NCI-H69 (cell line): ENCODE data around the gene PITX3.
"Not testable (repeated sequence)": the region's sequence is repeated elsewhere in the genome, so short reads cannot be mapped to it uniquely, and the experiment has no call there.

Experiments used
- DNase-seq: peaks from one replicate; lab custom pipeline; 2025; lab: John Stamatoyannopoulos, UW

The PITX3 gene

DNA sequence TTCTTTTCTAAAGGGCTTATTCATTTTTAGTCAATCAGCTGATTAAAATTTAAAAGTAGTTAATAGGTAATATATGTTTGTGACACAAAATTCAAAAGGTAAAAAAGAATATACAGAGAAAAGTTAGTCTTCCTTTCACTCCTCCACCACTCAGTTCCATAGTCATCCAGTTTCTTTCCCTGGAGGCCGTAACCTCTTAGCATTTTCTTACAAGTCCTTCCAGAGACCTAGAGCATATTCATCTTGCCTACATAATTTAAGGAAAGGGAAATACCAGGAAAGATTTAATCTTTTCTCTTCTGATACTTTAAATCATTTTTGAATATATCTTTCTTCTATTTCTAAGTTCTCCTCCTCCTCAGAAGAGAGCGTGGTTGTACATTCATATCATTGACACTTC, 14.1 kb upstream of the PITX3 start:
- no peak for DNase-seq

DNA sequence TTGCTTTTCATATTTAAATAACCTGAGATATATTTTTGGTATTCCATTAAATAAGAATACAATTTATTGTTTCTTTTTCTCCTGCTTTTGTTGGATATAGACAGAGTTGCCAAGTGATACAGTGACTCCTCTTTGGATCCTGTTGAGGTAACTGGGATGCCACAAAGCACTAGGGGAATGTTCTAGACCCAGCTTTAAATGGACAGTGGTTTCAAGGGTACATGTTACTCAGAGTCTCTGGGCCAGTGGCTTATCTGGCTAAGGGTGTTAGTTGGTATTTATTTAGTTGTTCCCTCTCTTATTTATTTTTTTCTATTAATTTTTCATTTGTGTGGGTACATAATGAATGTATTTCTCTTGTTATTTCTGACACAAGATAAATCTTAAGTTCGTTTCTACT, 13.1 kb upstream of the PITX3 start:
- DNase-seq, result no peak

- DNase-seq, result not testable (repeated sequence)
These were observed 11.2 kb upstream of the PITX3 start for GRCh38 chr10:102252508-102252907.

- DNase-seq, result no peak
These were observed 6.4 kb upstream of the PITX3 start for GRCh38 chr10:102247734-102248133.

- DNase-seq, result no peak
These were observed 4.9 kb upstream of the PITX3 start for GRCh38 chr10:102246261-102246660.

DNA sequence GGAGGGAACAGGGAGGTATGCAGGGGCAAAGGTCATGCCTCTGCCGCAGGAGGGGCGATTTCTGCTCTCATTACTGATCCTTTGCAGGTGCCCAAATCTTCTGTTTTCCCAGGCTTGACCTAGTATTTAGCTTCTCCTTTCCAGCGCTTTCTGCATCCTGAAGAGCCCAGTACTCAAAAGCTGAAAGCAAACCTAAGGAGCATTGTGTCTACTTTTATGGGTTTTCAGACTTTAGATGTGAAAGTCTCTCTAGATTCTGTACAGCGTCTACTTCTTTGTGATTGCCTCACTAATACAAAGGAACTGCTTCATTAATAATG, 4.6 kb upstream of the PITX3 start:
- no peak for DNase-seq

- DNase-seq, result peak; percentile 99
These were observed 4.0 kb upstream of the PITX3 start, which contains the start of gene GBF1 for GRCh38 chr10:102245082-102245931. GBF1 (plus strand) TSS chr10:102245532; CDS start chr10:102258939, 13,407 bp downstream.

DNA sequence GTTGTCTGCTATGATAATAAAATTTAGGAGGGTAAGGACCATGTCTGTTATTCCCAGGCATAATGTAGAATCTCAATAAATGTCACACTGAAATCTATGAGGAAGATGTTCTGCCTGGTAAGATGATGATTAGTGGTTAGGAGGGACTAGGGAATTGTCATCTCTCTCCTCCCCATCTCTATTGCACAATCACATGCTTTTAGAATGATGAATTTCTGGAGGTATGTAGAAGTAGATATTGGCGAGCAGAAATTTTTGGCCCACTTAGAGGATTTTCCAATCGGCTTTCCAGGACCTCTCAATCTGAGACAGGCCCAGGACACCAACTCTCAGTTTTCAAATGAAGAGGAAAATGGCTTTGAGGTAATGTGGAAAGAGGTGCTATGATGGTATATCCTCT, 2.0 kb upstream of the PITX3 start:
- DNase-seq, result no peak

DNA sequence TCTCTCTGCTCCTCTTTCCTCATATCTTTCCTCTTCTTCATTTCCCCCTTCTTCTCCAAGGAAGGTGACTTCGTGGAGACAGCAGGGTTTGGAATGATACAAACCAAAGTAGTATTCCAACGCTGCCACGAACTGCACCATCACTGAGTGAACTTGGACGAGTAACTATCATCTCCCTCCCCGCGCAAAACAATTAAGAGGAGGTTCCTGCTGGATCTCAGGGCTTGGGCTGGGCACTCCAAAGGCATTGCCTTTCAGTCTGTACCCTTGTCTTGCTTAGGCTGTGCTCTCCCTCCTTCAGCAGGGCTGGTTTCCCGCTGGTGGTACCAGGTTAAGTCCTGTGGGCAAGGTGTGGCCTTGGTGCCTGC, 790 bp upstream of the PITX3 start:
- DNase-seq, result no peak

- no peak for DNase-seq
These were observed 274 bp downstream of the PITX3 start for GRCh38 chr10:102241032-102241443.

DNA sequence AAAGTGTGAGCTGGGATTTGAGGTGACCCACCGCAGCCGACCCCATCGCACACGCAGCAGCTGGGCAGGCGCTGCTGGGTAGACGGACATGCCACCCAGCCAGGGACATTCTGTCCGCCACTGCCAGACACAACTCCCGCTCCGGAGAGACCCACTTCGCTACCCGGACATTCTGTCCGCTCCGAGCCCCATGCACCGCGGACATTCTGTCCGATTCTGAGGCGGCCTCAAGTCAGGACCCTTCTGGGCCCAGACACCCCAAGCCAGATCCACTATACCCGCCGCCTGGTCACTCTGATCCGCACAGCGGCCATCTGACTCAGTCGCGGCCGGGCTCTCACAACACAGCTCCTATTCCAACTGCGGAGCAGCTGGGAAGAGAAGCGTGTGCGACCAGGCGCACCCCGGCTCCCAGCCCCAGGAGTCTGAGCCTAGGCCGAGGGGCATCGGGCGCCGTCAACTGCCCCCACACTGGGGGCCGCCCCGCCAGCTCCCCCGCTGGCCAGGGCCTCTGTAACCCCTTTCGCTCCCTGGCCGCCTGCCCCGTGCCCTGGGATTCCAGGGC, 763 bp downstream of the PITX3 start:
- no peak for DNase-seq

- no peak for DNase-seq
These were observed 3.5 kb downstream of the PITX3 start for GRCh38 chr10:102237711-102238252.

DNA sequence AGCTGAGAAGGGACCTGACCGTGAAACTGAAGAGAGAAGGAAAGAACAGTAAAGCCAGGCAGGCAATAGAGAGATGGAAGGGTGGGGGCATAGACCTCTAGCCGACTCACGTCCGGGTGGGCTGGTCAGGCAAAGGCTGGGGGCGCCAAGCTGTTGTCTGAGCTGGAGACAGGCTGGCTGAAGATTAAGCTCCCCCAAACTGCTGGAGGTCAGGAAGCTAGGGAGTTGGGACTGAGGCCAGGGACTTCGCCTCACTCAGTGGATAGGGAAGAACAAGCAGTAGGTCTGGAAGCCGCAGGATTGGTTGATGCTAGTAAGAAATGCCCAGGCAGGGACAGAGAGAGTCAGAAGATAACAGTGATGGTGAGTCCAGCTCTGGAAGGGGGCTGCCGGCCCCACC, 5.3 kb downstream of the PITX3 start:
- no peak for DNase-seq

- no peak for DNase-seq
These were observed 5.8 kb downstream of the PITX3 start for GRCh38 chr10:102235598-102235920.

DNA sequence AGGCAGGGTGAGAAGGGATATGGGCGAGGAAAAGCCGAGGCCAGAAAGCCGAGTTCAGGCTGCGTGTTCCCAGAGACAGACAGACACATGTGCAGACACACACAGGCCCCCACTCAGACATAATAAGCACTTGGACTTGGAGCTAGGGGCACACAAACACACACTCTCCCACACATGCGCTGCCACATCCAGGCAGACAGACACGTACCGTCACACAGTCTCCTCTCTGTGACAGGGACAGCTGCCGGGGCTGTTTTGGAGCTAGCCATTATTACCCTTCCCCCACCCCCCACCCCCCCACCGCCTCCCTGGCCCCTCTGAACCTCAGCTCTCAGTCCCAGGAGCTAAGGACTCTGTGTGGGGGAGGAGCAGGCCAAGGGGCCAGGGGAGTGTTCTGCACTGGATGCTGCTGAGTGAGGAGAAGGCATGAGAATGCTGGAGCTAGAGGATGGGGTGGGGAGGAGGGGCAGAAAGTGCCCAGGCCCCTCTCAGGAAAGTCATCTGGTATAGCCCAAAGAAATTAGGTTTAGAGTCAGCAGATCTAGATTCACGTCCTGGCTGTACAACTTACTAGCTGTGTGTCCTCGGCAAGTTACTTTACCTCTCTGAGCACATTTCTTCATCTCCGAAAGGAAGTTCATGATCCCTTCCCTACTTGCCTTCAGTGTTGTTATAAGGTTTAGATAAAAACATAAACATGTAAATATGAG, 6.3 kb downstream of the PITX3 start:
- no peak for DNase-seq

DNA sequence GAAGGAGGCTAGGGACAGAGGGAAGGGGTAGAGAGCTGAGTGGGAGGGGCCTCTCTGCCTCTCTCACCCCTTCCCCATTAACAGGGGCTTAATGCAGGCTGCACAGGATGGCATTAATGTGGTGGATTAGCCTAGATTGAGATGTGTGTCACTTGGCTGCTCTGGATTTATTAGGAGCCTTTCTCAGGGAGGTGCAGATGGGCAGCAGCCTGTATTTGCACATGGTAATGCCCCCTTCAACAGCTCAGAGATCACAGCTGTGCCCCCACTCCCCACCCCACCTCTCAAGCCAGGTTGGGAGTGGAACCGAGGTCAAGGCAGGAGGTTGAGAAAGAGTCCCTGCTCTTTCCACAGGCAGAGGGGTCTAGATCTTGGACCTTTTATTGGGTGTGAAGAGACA, 7.3 kb downstream of the PITX3 start:
- no peak for DNase-seq

GRCh38 chr10:102231357-102232318, 9.7 kb downstream of the PITX3 start:
- peak; percentile 54 for DNase-seq

DNA sequence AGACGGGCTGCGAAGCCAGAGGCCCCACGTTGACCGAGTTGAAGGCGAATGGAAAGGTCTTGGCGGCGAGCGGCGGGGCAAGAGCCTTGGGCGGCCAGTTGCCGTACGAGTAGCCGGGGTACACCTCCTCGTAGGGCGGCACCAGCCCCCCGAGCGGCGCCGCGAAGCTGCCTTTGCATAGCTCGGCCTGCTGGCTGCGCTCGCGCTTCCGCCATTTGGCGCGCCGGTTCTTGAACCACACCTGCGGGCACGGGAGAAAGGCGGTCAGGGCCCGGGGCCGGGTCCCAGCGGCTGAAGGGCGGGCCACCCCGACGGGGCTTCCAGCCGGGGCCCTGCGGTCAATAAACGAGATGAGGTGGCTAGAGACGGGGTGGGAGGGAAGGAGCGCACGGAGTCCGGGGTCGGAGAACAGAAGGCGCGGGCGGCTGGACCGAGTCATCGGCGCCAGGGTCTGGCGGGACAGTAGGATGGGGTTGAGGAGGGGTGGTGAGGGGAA, 10.4 kb downstream of the PITX3 start:
- peak; percentile 76 for DNase-seq

DNA sequence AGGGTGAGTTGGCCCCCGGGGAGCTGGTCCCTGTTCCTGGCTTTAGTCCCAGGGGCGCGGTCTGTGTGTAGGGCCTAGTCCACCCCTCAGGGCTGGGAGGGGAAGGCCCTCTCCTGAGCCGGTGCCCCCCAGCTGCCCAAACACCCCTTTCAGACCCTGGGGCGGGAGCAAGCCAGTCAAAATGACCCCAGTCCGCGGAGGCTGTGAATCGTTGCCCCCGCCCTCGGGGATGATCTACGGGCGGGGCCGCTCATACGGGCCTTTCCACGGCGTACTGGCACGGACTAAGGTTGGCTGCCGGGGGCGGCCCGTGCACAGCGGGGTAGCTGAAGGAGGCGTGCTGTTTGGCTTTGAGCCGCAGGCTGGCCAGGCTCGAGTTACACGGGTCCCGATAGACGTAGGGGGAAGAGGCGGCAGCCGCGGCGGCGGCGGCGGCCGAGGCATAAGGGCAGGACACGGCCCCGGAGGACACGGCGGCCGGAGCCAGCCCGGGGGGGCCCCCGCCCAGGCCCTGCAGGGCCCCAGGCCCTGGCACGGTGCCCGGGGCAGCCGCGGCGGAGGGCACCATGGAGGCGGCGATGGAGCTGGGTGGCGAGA, 10.9 kb downstream of the PITX3 start:
- peak; percentile 84 for DNase-seq

- DNase-seq, result peak; percentile 85
These were observed 11.5 kb downstream of the PITX3 start for GRCh38 chr10:102229810-102230263.

- DNase-seq, result no peak
These were observed 14.3 kb downstream of the PITX3 start for GRCh38 chr10:102227050-102227449.
